DMS53 (cell line): Measurements from ENCODE around the gene MT4.
A peak's percentile ranks its signal among the peaks of the same experiment; 100 is the strongest.
"Not testable (repeated sequence)": the region's sequence is repeated elsewhere in the genome, so short reads cannot be mapped to it uniquely, and the experiment has no call there.

Experiments used
- DNase-seq: peaks from one replicate; lab custom pipeline; 2025; lab: John Stamatoyannopoulos, UW

MT4 gene

DNA sequence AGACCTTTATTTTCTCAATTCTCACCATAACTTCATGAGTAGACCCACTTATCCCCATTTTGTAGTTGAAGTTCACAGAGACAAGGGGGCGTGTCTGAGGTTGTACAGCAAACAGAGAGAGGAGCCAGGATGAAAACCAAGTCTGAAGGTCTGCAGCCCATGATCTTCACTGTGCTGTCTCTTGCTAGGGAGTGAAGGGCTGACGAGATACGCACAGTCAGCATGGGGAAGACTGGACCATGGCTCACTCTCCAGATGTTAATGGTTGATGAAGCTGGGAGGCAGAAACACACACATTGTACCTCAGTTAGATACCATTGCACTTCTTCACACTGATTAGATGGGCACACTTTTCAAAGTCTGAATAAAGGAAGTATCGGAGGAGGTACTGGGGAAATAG, 5.8 kb upstream of the MT4 start:
- DNase-seq = no peak

DNA sequence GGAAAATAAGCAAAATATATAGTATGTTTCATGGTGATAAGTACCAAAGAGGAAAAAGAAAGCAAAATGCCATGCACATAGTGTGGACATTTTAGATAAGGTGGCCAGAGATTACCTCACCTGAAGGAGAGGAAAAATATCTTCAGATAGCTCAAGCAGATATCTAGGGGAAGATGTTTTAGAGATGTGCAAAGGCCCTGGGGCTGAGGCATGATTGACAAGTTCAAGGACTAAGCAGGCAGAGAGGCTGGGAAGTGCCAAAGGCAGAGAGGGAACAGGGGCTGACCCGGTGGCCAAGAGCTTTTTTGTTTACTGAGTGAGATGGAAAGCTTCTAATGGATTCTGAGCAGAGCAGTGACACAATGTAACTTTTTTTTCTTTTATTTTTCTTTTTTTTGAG, 4.4 kb upstream of the MT4 start:
- no peak for DNase-seq

DNA sequence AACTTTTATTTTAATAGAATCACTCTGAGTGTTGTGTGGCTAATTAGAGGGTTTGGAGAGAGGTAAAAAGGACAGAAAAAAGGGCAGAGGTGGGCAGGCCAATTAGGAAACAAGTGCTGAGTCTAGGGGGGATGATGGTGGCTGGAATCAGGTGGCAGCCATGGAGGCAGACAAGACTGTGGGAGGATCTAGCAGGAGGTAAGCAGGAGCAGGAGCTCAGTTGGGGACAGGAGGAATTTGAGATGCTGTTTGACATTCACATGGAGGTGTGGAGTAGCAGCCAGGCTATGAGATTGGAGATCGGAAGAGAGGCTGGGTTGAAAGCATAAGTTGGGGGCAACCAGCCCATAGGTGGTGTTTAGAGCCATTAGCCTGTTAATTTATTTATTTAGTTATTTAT, 3.7 kb upstream of the MT4 start:
- no peak for DNase-seq

DNA sequence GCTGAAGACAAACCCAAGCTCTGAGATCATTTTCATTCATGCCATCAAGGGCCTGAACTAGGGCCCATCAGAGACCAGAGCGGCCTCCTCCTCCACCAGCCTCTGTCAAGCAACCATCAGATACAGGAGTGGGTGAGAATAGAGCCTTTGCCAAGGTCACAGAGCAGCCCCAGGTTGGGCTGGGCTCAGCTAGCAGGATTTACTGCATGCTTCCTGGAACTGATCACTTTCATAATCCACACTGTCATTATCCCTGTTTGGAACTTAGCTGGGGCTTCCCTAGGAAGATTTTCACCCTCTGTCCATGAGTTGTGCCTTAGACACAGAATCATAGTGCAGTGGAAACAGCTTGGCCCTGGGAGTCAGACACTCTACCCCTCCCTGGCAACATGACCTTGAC, 5.1 kb downstream of the MT4 start:
- DNase-seq = no peak

- no peak for DNase-seq
These were observed 6.7 kb downstream of the MT4 start for GRCh38 chr16:56571525-56571924.

DNA sequence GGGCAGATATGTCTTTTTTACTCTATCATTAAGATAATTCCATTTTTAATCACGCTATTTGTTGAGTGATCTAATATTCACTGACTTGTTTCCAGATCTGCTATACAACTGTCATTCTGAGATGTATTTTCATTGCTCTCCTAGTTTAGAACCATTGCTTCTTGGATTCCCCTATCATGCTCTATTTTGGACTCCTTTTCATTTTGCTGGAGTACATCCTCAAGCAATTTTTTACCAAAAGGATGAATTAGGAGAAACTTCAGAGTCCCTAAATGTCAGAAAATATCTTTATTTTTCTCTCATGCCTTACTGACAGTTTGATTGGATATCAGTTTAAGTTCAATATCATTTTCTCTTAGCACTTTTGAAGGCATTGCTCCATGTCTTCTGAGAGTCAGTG, 9.8 kb downstream of the MT4 start:
- DNase-seq = no peak

- DNase-seq = peak; percentile 96
These were observed 11.9 kb downstream of the MT4 start for GRCh38 chr16:56576585-56577299.

- no peak for DNase-seq
These were observed 12.4 kb downstream of the MT4 start for GRCh38 chr16:56577300-56577625.

- no peak for DNase-seq
These were observed 15.6 kb downstream of the MT4 start for GRCh38 chr16:56580391-56581048.

- DNase-seq = not testable (repeated sequence)
These were observed 18.0 kb downstream of the MT4 start for GRCh38 chr16:56582911-56583310.

DNA sequence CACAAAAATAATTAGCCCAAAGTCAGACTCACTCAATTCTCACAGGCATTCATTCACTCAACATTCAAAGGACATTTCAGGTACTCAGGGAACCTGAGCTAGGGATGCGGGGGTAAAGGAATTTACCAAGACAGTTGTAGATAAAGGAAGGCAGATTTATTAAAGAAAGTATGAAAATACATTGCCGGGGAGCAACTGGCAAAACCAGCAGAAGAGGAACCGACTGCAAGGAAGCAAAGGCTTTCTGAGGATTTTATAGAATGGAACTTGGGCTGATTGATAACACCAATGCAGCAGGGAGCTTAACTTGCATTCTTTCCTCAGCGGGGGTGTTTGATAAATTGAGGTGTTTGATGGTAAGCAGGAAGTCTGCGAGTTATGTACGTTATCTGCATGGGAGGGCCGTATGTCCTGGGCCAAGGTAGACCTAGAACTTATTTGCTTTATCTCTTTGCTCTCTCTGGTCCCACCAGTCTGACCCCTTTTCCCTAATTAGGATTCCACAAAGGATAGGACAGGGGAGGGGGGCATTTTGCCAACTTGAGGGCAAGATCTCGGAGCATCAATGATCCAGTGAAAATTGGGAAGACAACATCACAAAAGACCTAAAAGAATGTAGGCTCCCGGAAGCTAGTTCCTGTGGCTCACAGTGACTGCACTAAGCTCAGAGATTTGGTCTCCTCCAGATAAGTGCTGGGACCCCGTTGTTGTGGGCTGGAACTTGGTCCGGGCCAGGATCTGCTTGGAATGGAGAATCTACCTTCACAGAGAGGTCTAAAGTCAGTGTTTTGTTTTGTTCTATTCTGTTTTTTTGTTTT, 18.7 kb downstream of the MT4 start:
- DNase-seq = no peak

DNA sequence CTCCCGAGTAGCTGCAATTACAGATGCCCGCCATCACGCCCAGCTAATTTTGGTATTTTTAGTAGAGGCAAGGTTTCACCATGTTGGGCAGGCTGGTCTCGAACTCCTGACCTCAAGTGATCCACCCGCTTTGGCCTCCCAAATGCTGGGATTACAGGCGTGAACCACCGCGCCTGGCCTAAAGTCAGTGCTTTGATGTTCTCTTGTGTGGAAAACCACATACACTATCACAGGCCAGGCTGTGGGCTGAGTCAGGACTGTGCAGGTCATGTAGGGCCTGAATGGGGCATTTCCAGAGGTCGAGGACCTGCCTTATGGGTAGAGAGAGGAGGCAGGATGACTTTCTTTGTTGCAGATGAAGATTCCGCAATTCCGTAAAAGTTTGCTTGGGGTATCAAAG, 19.4 kb downstream of the MT4 start:
- no peak for DNase-seq

GRCh38 chr16:56588781-56589140, 23.9 kb downstream of the MT4 start:
- no peak for DNase-seq

- DNase-seq = peak; percentile 85
These were observed 24.5 kb downstream of the MT4 start, which contains the start of gene MT3 for GRCh38 chr16:56589141-56590039. TSS of gene MT3 (plus strand) at chr16:56589528. CDS start at chr16:56589591, 63 bp downstream.

- no peak for DNase-seq
These were observed 26.6 kb downstream of the MT4 start for GRCh38 chr16:56591377-56592060.

DNA sequence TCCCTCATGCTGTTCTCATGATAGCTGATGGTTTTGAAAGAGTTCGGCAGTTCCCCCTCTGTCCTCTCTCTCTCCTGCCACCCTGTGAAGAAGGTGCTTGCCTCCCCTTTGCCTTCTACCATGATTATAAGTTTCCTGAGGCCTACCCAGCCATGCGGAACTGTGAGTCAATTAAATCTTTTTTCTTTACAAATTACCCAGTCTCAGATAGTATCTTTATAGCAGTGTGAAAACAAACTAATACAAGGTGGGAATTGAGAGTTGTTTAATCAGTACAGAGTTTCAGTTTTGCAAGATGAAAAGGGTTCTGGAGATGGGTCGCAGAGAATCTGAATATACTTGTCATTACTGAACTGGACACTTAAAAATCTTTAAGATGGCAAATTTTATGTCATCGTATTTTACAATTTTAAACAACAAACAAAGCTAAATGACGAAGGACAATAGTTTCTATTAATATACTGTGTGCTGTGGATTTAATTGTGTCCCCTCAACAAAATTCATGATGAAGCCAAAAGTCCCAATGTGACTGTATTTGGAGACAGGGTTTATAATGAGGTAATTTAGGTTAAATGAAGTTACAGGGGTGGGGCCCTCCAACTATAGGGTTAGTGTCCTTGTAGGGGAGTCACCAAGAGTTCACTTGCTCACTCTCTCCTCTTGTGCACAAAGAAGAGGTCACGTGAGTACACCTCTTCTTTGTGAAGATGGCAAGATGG, 28.9 kb downstream of the MT4 start:
- DNase-seq = no peak

- no peak for DNase-seq
These were observed 29.4 kb downstream of the MT4 start for GRCh38 chr16:56594292-56594619.

GRCh38 chr16:56600398-56600999, 35.6 kb downstream of the MT4 start:
- DNase-seq = peak; percentile 72

DNA sequence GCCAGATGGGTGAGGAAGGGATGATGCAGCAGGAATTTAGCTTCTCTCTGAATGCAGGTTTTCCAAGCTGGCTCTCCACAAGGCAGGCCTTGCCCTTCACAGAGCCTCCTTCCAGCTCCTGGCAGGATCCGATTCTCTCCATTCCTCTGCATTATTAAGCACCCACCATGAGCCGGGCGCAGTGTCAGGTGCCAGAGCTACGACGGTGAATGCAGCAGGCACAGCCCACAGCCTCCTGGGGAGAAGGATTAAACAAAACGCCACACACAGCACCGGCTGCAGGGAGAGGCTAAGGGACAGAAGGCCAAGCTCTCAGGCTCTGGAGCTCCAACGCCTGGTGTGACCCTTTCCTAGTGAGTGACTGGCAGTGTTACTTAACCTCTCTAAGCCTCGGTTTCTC, 36.5 kb downstream of the MT4 start:
- DNase-seq = no peak

DNA sequence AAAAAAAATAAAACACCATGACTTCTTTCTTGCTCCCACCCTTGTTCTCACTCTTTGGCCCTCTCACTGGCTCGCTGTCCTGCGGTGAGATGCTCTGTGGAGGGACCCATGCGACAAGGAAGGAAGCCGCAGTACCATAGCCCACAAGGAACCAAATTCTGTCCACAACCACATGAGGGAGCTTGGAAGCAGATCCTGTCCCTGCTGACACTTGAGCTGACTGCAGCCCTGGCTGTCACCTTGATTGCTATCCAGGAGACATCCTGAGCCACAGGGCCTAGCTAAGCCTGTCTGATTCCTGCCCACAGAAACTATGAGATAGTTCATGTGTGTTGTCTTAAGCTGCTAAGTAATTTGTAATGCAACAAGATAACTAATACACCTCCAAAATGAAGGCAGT, 38.7 kb downstream of the MT4 start:
- peak; percentile 79 for DNase-seq

- no peak for DNase-seq
These were observed 40.1 kb downstream of the MT4 start for GRCh38 chr16:56604966-56605365.
